ENCODE data around the gene LOXL1. TPM values are rescaled to one million over a fixed set of nuclear protein-coding genes. Genes with fewer than 3 reads are reported as not detected.

Gene LOXL1
- total and polyA plus RNA-seq, 2 of the 13 experiments (the other 11 are each of a cell fraction or from before 2014, with no cell fraction given) = 0.51 to 1.3 TPM

GRCh38 chr15:73983211-73983727 lies 57.0 kb downstream of the LOXL1 start:
- FAIRE-seq = no peak
- no peak overlapping the region for H3K9ac ChIP-seq (ENCODE audit: insufficient read depth, low read depth, low read length)
- no peak for DNase-seq (ENCODE audit: low spot score)
- H3K27ac ChIP-seq (ENCODE audit: extremely low read length, insufficient read depth, low read length) = no peak overlapping the region
- H4K20me1 ChIP-seq (ENCODE audit: insufficient read depth, low read length) = no peaks in the 10 kb centered on the region
- 45% methylated on average over 2 of the region's 10 CpGs for WGBS (ENCODE audit: low lambda C conversion rate)
- no peak overlapping the region for H3K4me3 ChIP-seq (replicated peaks in 1 of 3; ENCODE audit: insufficient read depth in 1 of 3, low read depth in 2 of 3, low read length in 3 of 3)
- ChIA-PET CTCF (ENCODE audit: low intra/inter-chr PET ratio, low total read pairs) (no interaction called here), POLR2A (no interaction called here)
- no peaks in the 10 kb centered on the region for H3K79me2 ChIP-seq (ENCODE audit: insufficient read depth, low read length)
- no peaks in the 10 kb centered on the region for H3K4me1 ChIP-seq (ENCODE audit: insufficient read depth, low read length)
- no TSS peak for BruUV-seq (replicated peaks)
- intact Hi-C loops (cut with micrococcal nuclease; ENCODE audit: unreplicated experiment) = no loop called here
- no peak for TF ChIP-seq ZNF234 (CRISPR knock-in tag; conservative IDR thresholded peaks at IDR 0.05)
- no peak for TF ChIP-seq MLLT10 (CRISPR knock-in tag; IDR thresholded peaks at IDR 0.05)
- no peak for TF ChIP-seq ZNF468 (CRISPR knock-in tag; IDR thresholded peaks at IDR 0.05)
- TF ChIP-seq PHF8 (CRISPR knock-in tag; IDR thresholded peaks at IDR 0.05) = no peak
- no peak for TF ChIP-seq MAFG (CRISPR knock-in tag; IDR thresholded peaks at IDR 0.05)
- no peak for TF ChIP-seq SRSF1 (optimal IDR thresholded peaks at IDR 0.05; ENCODE audit: low read depth, low read length)
- TF ChIP-seq YEATS2 (CRISPR knock-in tag; IDR thresholded peaks at IDR 0.05; ENCODE audit: borderline replicate concordance) = no peak
- no peak for TF ChIP-seq MXI1 (IDR thresholded peaks at IDR 0.05; ENCODE audit: borderline replicate concordance, low read depth, low read length)
- TF ChIP-seq NR2F2 (IDR thresholded peaks at IDR 0.05; ENCODE audit: borderline replicate concordance, low read depth) = no peak
- no peak for TF ChIP-seq SALL1 (CRISPR knock-in tag; IDR thresholded peaks at IDR 0.05)
- TF ChIP-seq ZNF816 (CRISPR knock-in tag; IDR thresholded peaks at IDR 0.05; ENCODE audit: borderline replicate concordance) = no peak
- no peak for TF ChIP-seq ATF3 (CRISPR knock-in tag; IDR thresholded peaks at IDR 0.05)
- TF ChIP-seq ZMAT3 (CRISPR knock-in tag; conservative IDR thresholded peaks at IDR 0.05) = no peak
- TF ChIP-seq ZNF20 (CRISPR knock-in tag; IDR thresholded peaks at IDR 0.05) = no peak
- no peak for TF ChIP-seq KAT8 (CRISPR knock-in tag; IDR thresholded peaks at IDR 0.05)
- no peaks in the 10 kb centered on the region; a peak in 1 of 5 replicates for H3K36me3 ChIP-seq (replicated peaks in 1 of 2; ENCODE audit: control insufficient read depth in 1 of 2, insufficient read depth in 2 of 2, low read length in 2 of 2)
- H3K9me3 ChIP-seq (ENCODE audit: low read length) = no peaks in the 10 kb centered on the region
- no peak overlapping the region for H2AFZ ChIP-seq (ENCODE audit: low read length)
- no peak overlapping the region for H3K4me2 ChIP-seq (ENCODE audit: low read depth, low read length)
- in situ Hi-C loops (cut with HindIII; ENCODE audit: extremely low pct_ligation_motif_present, low pct_unique_long_range_greater_than_20kb) = no loop called here
- no peak for ATAC-seq
- H3K27me3 ChIP-seq (ENCODE audit: control insufficient read depth in 1 of 2, insufficient read depth in 2 of 2, low read length in 2 of 2) = no peaks in the 10 kb centered on the region; a peak in 1 of 5 replicates
